HG03108 (cell line): ENCODE data around the gene TRAF2.
"Not testable (repeated sequence)": the region's sequence is repeated elsewhere in the genome, so short reads cannot be mapped to it uniquely, and the experiment has no call there.

Source experiments
- ATAC-seq: cut with Tn5 transposase; IDR thresholded peaks from one replicate; pipeline ENCODE4 v1.9.1; 2021; ENCODE audit warnings: moderate library complexity; ENCODE audit not compliant: unreplicated experiment

The TRAF2 gene

GRCh38 chr9:136881691-136882108 lies 4.6 kb upstream of the TRAF2 start:
- peak; percentile 30 for ATAC-seq

GRCh38 chr9:136882109-136882946 lies 4.0 kb upstream of the TRAF2 start:
- ATAC-seq = peak; percentile 25

GRCh38 chr9:136882947-136883283 lies 3.4 kb upstream of the TRAF2 start:
- ATAC-seq = not testable (repeated sequence)

- not testable (repeated sequence) for ATAC-seq
Observed at GRCh38 chr9:136883670-136884069, 2.6 kb upstream of the TRAF2 start.

- ATAC-seq = peak; percentile 16
Observed at GRCh38 chr9:136886610-136887597, 588 bp downstream of the TRAF2 start.

GRCh38 chr9:136888454-136888853 lies 2.1 kb downstream of the TRAF2 start:
- no peak for ATAC-seq

GRCh38 chr9:136889858-136890257 lies 3.5 kb downstream of the TRAF2 start:
- ATAC-seq = no peak

- no peak for ATAC-seq
Observed at GRCh38 chr9:136890661-136891060, 4.3 kb downstream of the TRAF2 start.

- ATAC-seq = no peak
Observed at GRCh38 chr9:136896027-136896426, 9.7 kb downstream of the TRAF2 start.

- no peak for ATAC-seq
Observed at GRCh38 chr9:136898483-136899100, 12.3 kb downstream of the TRAF2 start.

- ATAC-seq = no peak
Observed at GRCh38 chr9:136899196-136899595, 12.9 kb downstream of the TRAF2 start.

- ATAC-seq = no peak
Observed at GRCh38 chr9:136900556-136900955, 14.2 kb downstream of the TRAF2 start.

- no peak for ATAC-seq
Observed at GRCh38 chr9:136900988-136901515, 14.7 kb downstream of the TRAF2 start.

GRCh38 chr9:136901516-136902258 lies 15.4 kb downstream of the TRAF2 start:
- ATAC-seq = peak; percentile 41

GRCh38 chr9:136902259-136902821 lies 16.0 kb downstream of the TRAF2 start:
- peak; percentile 38 for ATAC-seq

- ATAC-seq = no peak
Observed at GRCh38 chr9:136903041-136903554, 16.8 kb downstream of the TRAF2 start.

GRCh38 chr9:136906266-136906665 lies 19.9 kb downstream of the TRAF2 start:
- ATAC-seq = no peak

- ATAC-seq = no peak
Observed at GRCh38 chr9:136907011-136907914, 20.9 kb downstream of the TRAF2 start.
